IPS-18c (cell line): ENCODE measurements around the gene LMNTD1.
"Not testable (repeated sequence)": the region's sequence is repeated elsewhere in the genome, so short reads cannot be mapped to it uniquely, and the experiment has no call there.

Experiments used
- H3K4me3 ChIP-seq: 2 replicates; pipeline ENCODE4 v1.7.0; 2013; ENCODE audit warnings: low read depth, mild to moderate bottlenecking, low read length, moderate library complexity; ENCODE audit not compliant: insufficient read depth
- H3K9me3 ChIP-seq: one replicate; pipeline ENCODE4 v1.6.1; 2013; ENCODE audit warnings: mild to moderate bottlenecking, low read length, moderate library complexity; ENCODE audit not compliant: control insufficient read depth, insufficient read depth

The LMNTD1 gene

GRCh38 chr12:25502118-25502517 is 51.0 kb downstream of the LMNTD1 start:
- Histone ChIP-seq H3K4me3 (no peak overlapping the region), H3K9me3 (no peaks in the 10 kb centered on the region)

DNA sequence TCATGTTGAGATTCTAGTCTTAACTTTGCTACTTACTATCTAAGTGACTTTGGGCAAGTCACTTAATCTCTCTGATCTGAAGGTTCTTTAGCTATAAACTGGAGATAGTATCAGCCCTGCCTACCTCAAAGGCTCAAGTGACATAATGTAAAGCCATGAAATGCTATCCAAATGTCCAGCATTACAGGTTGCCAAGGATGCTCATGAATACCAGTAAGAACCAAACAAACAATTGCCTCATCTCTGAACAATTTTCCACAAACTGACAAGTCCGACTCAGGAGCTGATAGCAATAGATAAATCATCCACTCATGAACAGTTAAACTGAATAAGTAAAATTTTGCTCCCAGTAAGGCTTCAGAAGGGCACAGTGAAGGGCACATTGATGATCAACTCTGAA is 51.5 kb downstream of the LMNTD1 start:
- Histone ChIP-seq H3K4me3 (no peak overlapping the region), H3K9me3 (no peaks in the 10 kb centered on the region)

- Histone ChIP-seq H3K9me3 (no peaks in the 10 kb centered on the region), H3K4me3 (no peak overlapping the region)
Measured at GRCh38 chr12:25500651-25501050, 52.4 kb downstream of the LMNTD1 start.

- Histone ChIP-seq H3K4me3 (no peak overlapping the region), H3K9me3 (no peaks in the 10 kb centered on the region)
Measured at GRCh38 chr12:25497021-25497420, 56.1 kb downstream of the LMNTD1 start.

- Histone ChIP-seq H3K4me3 (no peak overlapping the region), H3K9me3 (no peaks in the 10 kb centered on the region)
Measured at GRCh38 chr12:25496098-25496587, 56.9 kb downstream of the LMNTD1 start.

GRCh38 chr12:25495331-25496097 is 57.6 kb downstream of the LMNTD1 start:
- no peak overlapping the region for H3K4me3 ChIP-seq

DNA sequence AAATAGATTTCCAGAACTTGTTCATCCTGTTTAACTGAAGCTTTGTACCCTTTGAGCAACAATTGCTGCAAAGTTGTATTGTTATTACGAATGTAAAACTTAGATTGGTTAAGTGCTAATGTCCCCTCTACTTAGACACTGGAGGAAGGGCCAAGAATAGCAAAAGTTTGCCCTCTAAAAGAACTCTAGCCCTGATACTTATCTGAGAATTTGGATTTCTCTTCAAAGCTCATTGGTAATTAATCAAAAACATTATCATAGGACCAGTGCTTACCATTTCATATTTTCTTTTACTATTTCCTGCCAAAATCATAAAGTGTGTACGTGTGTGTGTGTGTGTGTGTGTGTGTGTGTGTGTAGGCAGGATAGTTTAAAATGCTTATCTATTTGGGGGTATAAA is 58.2 kb downstream of the LMNTD1 start:
- Histone ChIP-seq H3K9me3 (no peaks in the 10 kb centered on the region), H3K4me3 (no peak overlapping the region)

More at GRCh38 chr12:25495331-25496097, 57.6 kb downstream of the LMNTD1 start:
- no peaks in the 10 kb centered on the region for H3K9me3 ChIP-seq

DNA sequence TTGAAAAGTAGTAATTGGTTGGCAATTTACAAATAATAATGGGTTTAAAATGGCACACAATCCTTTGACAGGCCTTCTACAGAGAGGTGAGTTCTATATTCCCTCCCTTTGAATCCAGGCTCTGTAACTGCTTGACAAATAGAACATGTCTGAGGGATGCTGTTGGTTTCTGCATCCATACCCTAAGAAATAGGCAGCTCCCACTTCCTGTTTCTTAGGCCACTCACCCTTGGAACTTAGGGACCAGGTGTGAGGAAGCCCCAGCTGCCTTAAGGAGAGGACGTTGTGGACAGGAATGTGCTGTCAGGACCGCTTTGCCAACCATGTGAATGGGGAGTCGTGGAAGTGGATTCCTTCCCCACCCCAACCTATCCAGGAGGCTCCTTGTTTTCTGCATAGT is 59.4 kb downstream of the LMNTD1 start:
- Histone ChIP-seq H3K9me3 (no peaks in the 10 kb centered on the region), H3K4me3 (no peak overlapping the region)

- Histone ChIP-seq H3K4me3 (no peak overlapping the region), H3K9me3 (no peaks in the 10 kb centered on the region)
Measured at GRCh38 chr12:25491396-25492325, 61.4 kb downstream of the LMNTD1 start.

DNA sequence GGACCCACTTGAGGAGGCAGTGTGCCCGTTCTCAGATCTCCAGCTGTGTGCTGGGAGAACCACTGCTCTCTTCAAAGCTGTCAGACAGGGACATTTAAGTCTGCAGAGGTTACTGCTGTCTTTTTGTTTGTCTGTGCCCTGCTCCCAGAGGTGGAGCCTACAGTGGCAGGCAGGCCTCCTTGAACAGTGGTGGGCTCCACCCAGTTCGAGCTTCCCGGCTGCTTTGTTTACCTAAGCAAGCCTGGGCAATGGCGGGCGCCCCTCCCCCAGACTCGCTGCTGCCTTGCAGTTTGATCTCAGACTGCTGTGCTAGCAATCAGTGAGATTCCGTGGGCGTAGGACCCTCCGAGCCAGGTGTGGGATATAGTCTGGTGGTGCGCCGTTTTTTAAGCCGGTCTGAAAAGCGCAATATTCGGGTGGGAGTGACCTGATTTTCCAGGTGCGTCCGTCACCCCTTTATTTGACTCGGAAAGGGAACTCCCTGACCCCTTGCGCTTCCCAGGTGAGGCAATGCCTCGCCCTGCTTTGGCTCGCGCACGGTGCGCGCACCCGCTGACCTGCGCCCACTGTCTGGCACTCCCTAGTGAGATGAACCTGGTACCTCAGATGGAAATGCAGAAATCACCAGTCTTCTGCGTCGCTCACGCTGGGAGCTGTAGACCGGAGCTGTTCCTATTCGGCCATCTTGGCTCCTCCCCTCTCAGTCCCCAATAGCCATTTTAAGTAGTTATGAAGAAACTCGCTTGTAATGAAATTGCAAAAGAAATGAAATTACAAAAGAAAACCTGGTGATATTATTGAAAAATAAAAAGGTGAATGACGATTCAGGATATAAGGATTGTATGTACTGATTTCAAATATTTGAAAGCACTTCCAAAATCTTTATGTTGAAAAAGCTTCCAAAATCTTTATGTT is 63.9 kb downstream of the LMNTD1 start:
- peak overlapping the region; percentile 31; the same call in 1 of the 2 replicates for H3K4me3 ChIP-seq

DNA sequence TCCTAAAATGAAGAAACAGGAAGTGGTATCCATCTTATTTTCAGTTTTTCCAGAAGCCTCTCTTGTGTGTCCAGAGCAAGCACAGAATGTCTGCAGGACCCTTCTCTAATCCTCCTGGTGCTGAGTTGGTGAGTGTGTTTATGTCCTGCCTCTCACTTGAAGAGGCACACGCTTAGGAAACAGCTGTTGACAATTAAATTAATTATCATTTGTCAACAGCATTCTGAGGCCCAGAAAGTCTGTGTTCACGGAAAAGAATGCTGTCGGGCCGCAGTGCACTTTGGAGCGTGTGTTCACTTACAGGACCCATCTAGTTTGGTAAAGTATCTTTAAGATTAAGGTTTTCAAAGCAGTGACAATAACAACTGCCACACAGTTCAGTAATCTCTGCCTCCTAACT is 70.5 kb downstream of the LMNTD1 start:
- H3K4me3 ChIP-seq: no peak overlapping the region
- no peaks in the 10 kb centered on the region for H3K9me3 ChIP-seq

More for the DNA sequence above, 63.9 kb downstream of the LMNTD1 start:
- H3K9me3 ChIP-seq: not testable (repeated sequence)

DNA sequence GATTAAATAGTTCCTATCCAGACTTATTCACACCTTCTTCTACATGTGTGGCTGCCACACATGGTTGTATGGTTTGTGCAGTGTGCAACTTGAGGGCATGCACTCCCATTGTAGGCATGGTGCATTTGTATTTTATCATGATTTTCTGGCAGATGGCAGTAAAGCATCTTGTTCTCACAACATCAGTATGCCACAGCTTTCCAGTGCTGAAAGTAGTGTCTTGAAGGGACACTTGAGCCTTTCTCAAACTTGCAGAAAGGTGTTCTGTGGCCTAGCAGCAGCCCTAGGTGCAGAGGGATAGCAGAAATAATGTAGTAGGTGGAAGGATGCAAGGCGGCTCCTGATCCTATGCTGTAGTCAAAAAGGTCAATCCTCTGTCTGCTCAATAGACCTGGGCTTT is 72.9 kb downstream of the LMNTD1 start:
- no peak overlapping the region for H3K4me3 ChIP-seq
- H3K9me3 ChIP-seq: no peaks in the 10 kb centered on the region

GRCh38 chr12:25477217-25477616 is 75.9 kb downstream of the LMNTD1 start:
- no peaks in the 10 kb centered on the region for H3K9me3 ChIP-seq

GRCh38 chr12:25472453-25472852 is 80.6 kb downstream of the LMNTD1 start:
- Histone ChIP-seq H3K4me3 (no peak overlapping the region), H3K9me3 (no peaks in the 10 kb centered on the region)

More at GRCh38 chr12:25477217-25477616, 75.9 kb downstream of the LMNTD1 start:
- H3K4me3 ChIP-seq: no peak overlapping the region

- Histone ChIP-seq H3K4me3 (no peak overlapping the region), H3K9me3 (no peaks in the 10 kb centered on the region)
Measured at GRCh38 chr12:25469861-25470260, 83.2 kb downstream of the LMNTD1 start.

DNA sequence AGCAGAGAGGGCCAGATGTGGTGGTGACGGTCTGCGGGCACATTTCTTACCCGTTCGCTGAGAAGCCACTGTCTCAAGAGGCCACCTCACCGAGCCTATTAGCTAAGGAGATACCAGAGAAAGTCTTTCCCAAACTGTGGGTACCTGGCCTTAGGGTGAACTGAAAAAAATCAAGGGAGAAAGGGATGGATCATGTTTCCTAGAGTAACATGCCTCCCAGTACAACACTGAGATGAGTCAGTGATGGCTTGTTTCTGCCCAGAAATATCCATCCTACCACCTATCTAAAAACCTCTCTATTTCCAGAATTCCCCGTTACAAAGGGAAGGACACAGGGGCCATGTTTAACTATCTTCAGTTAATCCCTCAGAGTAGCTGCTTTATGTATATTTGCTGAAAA is 83.7 kb downstream of the LMNTD1 start:
- H3K9me3 ChIP-seq: no peaks in the 10 kb centered on the region
- no peak overlapping the region for H3K4me3 ChIP-seq

DNA sequence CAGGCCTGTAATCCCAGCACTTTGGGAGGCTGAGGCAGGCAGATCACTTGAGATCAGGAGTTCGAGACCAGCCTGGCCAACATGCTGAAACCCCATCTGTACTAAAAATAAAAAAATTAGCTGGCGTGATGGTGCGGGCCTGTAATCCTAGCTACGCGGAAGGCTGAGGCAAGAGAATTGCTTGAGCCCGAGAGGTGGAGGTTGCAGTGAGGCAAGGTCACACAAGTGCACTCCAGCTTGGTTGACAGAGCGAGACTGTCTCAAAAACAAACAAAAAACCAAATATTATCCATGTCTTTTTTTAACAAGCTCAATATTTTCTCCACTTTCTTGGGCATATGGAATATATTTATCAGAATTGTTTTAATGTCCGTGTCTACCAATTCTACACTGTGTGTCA is 89.6 kb downstream of the LMNTD1 start:
- no peak overlapping the region for H3K4me3 ChIP-seq
- peaks cover 2% of the 10 kb centered on the region for H3K9me3 ChIP-seq
